Stimulated activated CD4-positive, alpha-beta T cell treated with anti-CD3 and anti-CD28 coated beads, TNF-alpha, amount 100 ng/mL, for 1 hour (primary cell): Measurements from ENCODE around the gene COLEC12.

Experiments
- DNase-seq, 3 donors: peaks; one replicate each; pipeline ENCODE4 v3.0.0-alpha.2; 2020; ENCODE audit warnings: low read depth in 3 of 3, low spot score in 1 of 3

COLEC12 gene

DNA sequence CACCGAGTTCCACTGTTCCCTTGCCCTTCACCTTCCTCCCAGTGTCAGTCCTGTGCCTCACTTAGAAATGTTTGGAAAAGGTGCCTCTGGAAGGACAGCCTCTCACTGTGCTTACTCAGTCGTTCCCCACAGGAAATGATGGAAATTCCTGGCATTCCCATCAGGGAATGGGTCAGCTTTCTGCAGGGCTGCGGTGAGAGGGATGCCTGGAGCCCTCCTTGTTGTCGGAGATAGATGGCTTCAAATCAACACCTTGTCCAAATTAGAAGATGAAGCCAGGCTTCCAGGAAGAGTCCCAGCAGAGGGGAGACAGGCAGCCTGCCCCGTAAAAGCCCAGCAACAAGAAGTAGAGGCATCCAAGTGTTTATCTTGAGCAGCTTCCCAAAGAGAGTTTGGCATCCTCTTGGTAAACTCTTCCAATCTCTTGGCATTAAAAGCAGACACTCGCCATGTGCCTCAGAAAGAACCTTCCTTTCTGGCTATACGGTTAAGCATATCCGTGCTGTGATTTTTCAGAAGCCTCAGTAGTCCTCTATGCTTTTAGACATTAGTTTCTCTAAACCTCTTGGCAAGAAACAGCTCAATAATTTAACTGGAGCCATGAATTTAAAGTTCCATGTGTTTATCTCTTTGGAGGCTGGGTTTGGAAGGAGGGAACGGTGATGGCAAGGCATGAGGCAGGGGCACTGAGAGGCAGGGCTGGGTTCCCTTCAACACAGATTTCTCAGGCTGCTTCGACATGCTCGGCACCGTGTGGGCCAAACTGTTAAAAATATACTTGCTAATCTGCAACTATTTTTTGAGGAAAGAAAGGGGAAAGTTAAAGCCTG, 25.1 kb downstream of the COLEC12 start:
- DNase-seq: no peak

DNA sequence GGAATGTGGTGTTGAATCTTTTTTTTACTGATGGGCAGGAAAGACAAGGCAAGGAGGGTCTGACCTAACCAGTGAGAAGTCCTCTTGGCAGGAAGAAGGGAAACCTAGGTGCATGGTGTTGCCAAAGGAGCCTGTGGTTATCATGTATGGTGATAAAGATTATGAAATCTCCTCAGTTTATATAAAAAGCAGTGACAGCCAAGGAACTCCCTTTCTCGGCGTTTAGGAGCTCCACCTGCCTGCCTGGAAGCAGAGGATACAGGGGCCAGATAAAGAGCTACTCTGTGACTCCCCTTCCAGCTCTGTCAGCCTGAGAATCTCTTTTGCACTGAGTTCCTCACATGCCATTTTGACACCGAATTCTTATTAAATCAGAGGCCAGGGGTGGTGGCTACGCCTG, 26.1 kb downstream of the COLEC12 start:
- no peak for DNase-seq

DNA sequence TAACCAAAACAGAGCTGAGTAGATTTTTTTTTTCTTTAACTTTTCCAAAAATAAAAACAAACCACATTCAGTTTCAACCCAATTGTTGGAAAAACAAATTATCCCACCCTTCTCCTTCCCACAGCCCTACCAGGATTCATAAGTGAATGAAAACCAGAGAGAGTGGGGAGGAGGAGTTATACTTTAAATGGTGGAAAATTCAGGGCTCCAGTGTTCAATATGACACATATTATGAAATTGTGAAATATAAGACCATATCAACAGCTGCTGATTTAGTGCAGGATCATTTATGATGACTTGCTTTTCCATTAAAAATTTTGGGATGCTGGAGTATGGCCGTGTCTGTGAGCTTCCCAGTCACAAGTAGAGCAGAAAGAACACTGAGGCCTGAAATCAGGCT, 26.7 kb downstream of the COLEC12 start:
- DNase-seq: no peak

DNA sequence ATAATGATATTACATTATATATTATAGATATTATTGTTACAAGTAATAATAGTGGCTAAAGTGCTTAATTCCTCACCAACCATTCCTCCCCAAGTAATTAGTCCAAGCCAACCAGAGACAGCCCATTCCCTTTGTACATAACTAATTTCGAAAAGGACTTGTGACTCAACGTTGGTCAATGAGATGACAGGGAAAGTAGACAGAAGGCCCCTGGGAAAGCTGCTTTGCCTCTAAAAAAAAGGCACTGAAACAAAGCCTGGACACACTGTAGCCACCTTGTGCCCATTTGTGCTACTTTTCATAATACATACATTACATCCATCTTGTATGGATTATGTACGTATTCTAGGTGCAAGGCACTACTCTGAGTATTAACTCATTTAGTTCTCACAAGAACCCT, 28.8 kb downstream of the COLEC12 start:
- DNase-seq: no peak

DNA sequence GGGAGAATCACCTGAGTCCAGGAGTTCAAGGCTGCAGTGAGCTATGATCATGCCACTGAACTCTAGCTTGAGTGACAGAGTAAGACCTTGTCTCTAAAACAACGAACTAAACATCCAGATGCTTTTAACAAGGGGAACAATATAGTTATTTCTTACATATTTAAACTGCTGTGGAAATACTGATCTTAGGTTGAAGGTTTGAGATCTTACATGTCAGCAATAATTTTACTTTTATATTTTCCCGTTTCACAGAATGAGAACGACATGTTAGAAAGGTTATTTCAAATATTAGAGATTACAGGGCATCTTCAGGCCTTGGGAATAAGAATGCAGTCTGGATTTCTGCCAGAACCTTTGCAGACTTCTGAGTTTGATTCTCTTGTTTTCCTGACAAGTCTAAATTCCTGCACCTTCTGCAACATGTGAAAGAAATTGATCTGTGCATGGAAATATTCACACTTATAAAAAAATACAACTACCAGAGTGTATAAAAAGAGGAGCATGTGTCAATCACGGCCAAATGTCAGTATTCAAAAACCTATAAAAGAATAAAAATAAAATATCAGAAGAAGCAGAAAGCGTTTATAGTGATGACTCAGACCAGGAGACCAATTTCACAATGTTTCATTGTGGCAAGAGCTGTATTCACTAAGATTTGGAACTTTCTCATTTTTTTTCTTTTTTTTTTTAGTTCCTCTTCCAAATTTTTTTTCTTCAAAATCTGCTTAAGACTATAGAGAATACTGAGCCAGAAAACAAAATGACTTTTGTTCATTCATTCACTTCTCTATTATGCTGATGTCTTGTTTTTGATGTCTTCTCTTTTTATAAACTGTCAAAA, 29.6 kb downstream of the COLEC12 start:
- no peak for DNase-seq

DNA sequence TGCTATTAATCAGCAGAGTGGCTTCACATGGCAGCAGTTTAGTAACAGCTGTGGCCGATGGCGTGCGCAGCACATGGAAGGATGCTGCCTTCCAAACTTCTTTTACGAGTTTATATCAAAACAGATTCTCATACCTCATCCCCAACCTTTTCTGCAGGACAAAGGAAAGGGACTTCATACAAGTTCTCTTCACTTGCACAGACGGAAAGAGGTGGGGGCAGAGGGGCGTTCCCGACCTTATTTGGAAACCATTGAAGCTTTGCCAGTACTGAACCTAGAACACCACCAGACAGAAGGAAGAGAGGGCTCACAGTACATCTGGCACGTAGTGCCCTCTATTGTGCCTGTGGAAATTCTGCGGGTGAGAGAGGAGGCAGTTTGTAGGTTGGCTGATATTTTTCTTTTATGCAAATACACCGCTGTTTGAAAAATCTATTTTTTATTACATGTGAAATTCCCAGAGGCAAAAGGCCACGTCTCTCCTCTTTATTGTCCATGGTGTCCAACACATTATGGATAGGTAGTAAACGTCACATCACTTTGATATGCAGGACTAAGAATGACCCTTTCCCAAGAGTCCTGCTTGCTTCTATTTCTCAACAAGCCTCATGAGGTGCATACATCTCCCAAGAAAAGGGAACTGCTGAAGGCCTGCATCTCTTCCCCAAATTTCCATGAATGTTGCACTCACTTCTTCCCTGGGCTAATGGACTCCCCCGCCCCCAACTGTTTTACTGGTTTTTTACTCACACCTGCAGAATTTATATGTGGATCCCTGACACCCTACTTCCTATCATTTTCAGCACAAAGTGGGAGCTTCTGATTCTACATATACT, 31.3 kb downstream of the COLEC12 start:
- no peak for DNase-seq

DNA sequence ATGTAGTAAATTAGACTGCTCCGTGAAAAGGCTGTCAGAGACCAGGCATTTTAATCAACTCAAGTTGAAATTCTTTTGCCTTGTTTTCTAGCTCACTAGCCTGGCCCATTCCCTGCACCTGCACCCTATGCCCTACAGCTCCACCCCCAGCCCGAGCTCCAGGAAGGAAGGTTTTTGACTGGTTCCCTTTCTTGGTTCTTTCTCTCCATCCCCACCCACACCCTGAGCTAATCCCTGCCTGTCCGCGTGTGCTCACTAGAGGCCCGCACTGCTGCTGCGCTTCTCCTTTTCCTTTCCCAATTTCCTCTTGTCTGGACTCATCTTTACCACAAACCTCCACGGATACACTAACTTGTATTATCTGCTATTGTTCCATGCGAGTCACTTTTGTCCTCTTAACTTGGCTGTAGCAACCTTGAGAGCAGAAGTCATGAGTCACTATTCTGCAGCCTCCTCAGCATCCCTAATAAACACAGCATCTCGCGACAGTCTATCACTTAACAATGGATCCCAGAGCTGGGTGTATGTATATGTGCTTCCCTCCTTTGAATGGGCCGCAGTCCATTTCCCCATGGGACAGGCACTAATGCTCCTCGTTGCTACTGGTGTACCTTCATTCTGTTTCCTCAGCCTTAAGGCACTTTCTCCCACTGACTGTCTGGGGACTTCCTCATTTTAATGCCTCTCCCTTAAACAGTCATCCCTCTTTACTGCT, 36.5 kb downstream of the COLEC12 start:
- no peak for DNase-seq

DNA sequence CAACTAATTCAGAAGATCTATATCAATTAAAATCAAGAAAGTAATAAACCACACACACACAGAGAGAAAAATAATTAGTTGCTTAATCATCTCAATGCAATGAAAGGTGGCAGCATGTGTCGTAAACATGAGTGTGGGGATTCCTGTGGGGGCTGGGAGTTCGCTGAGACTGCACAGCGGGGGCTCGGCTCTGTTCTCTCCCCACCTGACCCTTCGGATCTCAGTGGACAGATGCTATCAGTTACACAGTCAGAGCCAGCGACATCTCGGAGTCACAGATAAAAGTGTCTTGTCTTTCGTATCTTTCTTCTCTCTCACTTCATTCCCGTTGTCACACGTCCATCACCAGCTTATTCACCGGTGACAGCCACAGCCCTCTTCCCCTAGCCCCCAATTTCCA, 37.1 kb downstream of the COLEC12 start:
- no peak for DNase-seq

DNA sequence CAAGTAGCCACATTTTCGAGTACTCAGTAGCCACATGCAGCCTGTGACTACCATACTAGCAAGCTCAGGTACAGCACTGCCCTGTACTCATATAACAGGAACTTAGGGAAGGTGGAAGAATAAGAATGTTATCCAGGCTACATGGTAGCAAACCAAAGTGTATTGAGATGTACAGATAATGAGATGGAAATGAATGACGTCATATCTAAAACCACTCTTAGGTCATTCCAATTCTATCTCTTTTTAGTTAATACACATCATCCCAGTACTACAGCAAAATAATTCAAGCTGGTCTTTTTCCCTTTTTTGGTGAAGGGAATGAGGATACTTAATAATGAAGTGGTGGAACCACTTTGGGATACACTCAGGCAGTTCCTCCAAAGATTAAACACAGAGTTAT, 38.7 kb downstream of the COLEC12 start:
- DNase-seq: no peak

DNA sequence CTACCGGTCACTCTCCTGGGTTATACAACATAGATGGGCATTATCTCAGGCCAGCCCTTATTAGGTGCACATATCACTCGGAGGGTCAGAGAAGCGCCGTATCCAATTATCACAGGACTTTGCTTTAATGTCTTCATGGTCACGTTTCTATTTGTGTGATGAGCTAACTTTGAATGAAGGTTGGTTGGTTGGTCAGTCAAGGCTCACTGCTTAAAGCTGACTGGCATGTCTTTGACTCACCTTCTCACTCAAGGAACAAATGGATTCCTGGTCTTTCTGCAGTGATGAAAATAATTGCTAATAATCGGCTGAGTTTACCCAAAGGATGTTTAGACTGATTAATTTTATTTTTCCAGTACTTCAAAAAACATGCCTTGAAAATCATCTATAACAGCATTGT, 39.7 kb downstream of the COLEC12 start:
- no peak for DNase-seq

DNA sequence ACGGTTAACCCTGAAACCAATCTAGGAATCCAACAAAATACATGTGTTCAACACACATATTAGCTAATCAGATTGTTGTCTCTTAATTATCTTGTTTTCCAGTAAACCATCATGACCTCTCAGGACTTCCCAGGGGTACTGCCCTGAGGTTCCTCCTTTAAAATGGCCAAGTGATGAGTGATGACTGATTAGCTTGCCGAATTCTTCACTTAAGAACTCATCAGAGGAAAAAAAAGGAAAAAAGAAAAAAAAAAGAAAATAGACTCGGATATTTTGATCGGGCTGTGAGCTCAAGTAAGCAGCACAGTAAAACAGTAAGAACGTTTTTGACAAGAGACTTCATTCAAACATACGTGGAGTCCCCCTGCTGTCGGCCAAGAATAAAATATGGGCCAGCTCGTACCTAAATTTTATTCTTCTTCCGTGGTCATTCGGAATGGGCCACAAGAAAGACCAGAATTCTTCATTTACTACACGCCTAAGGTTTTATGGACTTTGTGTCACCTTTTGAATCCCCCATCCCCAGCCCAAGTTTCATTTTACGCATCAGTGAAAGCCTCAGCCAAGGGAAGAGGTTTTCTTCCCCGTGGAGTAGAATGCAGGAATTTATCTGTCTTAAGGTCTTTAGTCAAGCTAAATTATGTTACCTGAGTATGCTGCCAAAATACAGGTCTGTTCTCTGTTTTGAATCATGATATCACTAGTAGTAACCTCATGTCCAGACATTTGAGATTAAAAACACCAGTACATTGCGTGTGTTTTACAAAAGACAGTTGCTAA, 40.5 kb downstream of the COLEC12 start:
- DNase-seq: no peak

DNA sequence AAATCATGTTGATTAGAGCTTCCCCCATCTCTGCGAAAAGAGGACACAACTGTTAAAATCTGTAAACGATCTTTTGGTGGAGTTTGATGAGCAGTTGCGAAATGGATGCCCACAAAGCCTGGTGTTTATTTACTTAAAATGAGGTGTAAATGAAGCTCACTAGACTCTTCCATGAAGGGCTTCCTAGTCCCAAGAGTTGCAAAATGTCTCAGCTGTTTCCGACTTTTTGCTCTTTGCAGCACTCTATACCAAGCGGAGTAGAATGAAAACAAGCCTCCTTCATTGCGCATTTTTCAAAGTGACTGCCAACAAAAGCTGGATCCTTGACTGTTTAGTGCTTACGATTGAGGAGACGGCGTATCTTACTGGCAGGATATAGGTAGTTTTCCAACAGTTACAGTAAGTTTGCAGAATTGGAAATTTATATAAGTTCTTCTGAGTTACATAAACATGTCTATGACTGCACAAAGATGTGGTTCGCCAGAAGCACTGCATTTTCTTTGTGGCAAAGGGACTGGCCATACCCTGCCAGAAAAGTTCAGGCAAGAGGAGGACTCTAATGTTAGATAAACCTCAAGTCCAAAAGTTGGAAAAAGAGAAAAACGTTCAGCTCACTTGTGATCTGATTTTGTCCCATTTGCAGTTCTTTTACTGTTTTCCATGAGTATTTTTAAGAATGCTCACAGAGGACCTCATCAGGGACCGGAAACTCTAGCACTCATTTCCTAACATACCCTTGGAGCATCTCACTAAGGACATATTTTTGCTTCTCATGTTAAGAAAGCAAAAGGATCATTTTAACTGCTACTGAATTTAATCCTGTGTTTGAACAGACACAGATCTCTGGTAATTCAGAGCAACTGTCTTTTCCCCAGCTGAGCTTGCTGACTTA, 42.7 kb downstream of the COLEC12 start:
- no peak for DNase-seq

DNA sequence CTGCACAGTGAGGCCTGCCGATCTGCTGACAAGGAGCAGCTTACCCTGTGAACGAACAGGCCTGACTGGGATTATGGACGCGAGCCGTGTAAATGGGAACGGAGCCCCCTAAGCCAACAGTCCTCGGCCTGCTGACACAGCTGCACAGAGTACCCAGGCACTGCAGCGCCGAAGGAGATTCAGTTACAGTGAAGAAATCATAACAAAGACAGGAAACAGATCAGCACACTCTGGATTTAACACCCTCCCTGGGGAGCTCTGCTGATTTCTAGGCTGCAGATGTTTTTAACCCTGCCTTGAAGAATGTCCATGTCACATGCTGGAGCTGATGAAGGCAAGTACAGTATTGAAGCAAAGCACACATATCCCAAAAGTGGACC, 43.4 kb downstream of the COLEC12 start:
- no peak for DNase-seq

DNA sequence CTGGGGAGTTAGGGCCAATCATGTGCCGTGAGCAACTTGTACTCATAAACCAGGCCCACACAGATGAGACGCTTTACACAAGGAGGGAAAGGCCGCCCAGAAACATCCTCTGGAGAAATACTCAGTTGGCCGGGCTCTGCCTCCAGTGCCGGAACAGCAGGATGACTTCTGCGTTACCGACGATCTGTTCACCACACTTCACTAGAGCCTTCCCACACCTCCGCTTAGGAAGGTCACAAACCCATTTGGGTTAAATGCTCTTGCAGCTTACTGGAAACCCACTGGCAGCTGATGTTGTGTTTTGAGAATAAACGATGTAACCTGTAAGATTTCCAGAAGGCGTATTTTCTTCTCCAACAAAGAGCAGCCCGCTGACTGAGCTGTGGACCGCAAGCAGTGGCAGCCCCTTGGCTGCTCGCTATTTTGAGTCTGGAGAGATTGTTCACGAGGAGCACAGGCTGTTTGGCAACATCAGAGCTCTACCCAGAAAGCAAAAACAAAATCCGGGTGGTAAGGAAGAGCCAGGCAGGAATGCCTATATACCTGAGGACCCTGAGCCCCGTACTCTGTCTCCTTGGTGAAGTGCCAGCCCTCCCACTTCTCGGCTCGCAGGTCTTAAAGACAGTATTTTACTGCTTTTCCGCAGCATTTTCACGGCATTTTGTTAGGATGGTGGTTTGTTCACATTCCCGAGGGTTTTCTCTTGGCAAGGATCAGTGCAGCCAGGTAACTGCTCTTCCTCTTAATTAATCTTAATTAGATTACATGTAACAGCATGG, 44.0 kb downstream of the COLEC12 start:
- no peak for DNase-seq

DNA sequence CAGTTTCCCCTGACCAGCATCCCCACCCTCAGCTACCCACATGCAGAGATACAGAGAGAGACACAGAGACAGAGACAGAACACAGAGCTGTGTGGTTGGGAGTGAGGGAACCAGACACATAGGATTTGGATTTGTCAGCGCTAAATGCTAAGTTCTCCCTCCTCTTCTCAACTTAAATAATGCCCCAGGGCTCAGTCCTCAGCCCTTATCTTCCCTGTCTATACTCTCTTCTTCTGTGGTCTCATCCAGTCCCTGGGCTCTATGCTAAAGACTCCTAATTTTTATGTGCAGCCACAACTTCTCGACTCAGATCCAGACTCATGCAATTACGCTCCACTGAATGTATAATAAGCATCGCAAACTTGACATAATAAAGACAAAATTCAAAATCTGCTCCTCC, 47.1 kb downstream of the COLEC12 start:
- no peak for DNase-seq

DNA sequence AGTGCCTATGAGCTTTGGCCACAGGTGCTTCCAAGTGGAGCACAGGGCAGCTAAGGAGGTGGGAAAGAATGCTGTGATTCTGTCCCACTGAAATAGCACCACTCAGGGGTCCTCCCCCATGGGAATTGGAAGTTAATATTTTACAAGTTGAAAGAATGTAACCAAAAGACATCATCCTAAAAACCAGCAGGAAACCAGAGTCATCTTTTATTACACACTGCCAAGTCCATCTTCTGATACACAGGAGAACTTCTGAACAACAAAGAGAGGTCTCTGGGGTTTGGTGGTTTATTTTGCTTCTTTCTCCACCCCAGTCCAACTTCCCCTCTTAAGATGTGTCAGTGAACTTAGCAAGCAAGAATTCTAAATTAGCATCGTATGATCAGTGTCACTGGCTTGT, 47.7 kb downstream of the COLEC12 start:
- DNase-seq: no peak

DNA sequence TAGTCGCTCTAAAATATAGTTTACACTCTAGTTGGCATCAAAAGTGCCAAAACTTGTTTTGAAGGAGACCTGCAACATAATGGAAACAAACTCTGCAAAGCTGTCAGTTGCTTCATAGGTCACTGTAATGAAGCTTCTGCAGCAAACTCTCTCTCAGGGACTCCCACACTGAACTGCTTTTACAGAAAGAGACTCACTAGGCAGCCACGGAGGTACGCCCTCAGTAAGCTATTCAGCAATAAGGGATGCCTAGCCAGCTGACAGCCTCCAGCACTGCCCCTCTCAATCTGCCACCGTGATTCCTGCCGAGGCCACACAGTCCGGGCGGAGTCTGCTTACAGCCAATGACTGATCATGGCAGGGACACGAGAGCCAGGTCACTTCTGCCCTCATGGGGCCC, 51.1 kb downstream of the COLEC12 start:
- no peak for DNase-seq

DNA sequence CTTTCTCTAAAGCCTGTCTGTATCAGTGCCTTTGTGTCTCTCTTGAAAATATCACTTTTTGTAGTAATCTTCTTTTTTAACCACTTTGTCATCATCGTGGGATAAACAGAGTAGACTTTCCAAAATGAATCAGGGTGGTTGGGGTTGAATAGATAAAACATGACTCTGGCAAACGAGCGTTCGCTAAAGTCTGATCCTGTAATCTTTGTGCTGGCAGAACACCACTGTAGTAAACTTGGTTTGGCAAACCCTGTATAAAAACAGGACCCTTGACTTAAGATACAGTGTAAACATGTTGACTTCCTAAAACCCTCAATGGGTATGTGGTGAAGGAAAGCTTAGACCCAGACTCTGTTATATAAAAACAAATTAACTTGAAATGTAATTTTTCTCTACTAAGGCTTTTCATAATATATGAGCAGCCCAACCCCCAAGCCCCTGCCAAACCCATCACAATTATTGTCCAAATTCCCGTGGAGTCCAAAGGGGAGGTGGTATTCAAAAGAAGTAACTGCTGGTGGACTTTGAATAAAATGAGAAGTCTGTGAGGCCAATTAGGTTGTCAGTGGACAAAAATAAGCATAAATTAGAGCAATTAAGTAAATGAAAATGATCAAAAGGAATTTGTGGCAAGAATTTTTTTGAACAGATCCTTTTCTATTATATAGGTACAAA, 52.2 kb downstream of the COLEC12 start:
- no peak for DNase-seq
